ENCODE data around the gene KCNMA1. TPM values are rescaled to one million over a fixed set of nuclear protein-coding genes. Genes with fewer than 3 reads are reported as not detected.

The KCNMA1 gene
- total and polyA plus RNA-seq, 2 donors (not counting 1 experiment from before 2014, with no cell fraction given): 0.82 to 3.1 TPM

GRCh38 chr10:77598606-77599005 lies 39.0 kb downstream of the KCNMA1 start:
- ATAC-seq (ENCODE audit: low read depth): no peak
- Mint-ChIP-seq H3K27ac (no peak overlapping the region), H3K9me3 (ENCODE audit: insufficient read depth) (no peaks in the 10 kb centered on the region), H3K4me3 (no peak overlapping the region), H3K4me1 (peaks cover 22% of the 10 kb centered on the region), H3K27me3 (no peaks in the 10 kb centered on the region)
- TF ChIP-seq, protein P1, sequence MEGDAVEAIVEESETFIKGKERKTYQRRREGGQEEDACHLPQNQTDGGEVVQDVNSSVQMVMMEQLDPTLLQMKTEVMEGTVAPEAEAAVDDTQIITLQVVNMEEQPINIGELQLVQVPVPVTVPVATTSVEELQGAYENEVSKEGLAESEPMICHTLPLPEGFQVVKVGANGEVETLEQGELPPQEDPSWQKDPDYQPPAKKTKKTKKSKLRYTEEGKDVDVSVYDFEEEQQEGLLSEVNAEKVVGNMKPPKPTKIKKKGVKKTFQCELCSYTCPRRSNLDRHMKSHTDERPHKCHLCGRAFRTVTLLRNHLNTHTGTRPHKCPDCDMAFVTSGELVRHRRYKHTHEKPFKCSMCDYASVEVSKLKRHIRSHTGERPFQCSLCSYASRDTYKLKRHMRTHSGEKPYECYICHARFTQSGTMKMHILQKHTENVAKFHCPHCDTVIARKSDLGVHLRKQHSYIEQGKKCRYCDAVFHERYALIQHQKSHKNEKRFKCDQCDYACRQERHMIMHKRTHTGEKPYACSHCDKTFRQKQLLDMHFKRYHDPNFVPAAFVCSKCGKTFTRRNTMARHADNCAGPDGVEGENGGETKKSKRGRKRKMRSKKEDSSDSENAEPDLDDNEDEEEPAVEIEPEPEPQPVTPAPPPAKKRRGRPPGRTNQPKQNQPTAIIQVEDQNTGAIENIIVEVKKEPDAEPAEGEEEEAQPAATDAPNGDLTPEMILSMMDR (IDR thresholded peaks at IDR 0.05): no peak
- TF ChIP-seq EZH2 (IDR thresholded peaks at IDR 0.05; ENCODE audit: borderline replicate concordance, insufficient read depth, low read depth, low read length, poor library complexity, severe bottlenecking): no peak
- Histone ChIP-seq H3K79me2 (ENCODE audit: control insufficient read depth, insufficient read depth, low read length) (no peaks in the 10 kb centered on the region), H3K36me3 (replicated peaks in 1 of 2; ENCODE audit: control extremely low read depth in 1 of 2, control insufficient read depth in 1 of 2, extremely low read depth in 1 of 2, insufficient read depth in 2 of 2, low read length in 1 of 2) (no peaks in the 10 kb centered on the region), H3K9me3 (ENCODE audit: control extremely low read depth in 1 of 3, control insufficient read depth in 2 of 3, insufficient read depth in 1 of 3, low read length in 2 of 3) (no peaks in the 10 kb centered on the region), H3K27ac (ENCODE audit: low read length in 2 of 2) (no peak overlapping the region), H4K20me1 (ENCODE audit: control insufficient read depth, insufficient read depth, low read length, poor library complexity, severe bottlenecking) (no peaks in the 10 kb centered on the region), H3K4me2 (replicated peaks; ENCODE audit: low read depth, low read length, poor library complexity, severe bottlenecking) (no peak overlapping the region), H3K4me3 (ENCODE audit: control extremely low read depth in 1 of 5, extremely low read depth in 1 of 5, insufficient read depth in 1 of 5, low read depth in 2 of 5, low read length in 4 of 5) (no peak overlapping the region), H3K4me1 (ENCODE audit: control insufficient read depth in 2 of 2, insufficient read depth in 2 of 2, low read length in 2 of 2) (peaks cover 12 to 22% of the 10 kb centered on the region in 2 donors), H3K9ac (ENCODE audit: low read length) (no peak overlapping the region), H3K27me3 (replicated peaks in 1 of 4; ENCODE audit: control extremely low read depth in 1 of 4, control insufficient read depth in 3 of 4, insufficient read depth in 4 of 4, low read length in 3 of 4) (no peaks in the 10 kb centered on the region), H2AFZ (ENCODE audit: insufficient read depth, low read depth, low read length, poor library complexity, severe bottlenecking) (no peak overlapping the region)
- DNase-seq: no peak
- 100% methylated on average over 1 of the region's 7 CpGs for WGBS (ENCODE audit: insufficient coverage)
- intact Hi-C loops (cut with micrococcal nuclease): no loop called here
- CTCF ChIA-PET: no interaction called here
- POLR2A ChIA-PET: no interaction called here

- Histone ChIP-seq H3K9ac (ENCODE audit: low read length) (no peak overlapping the region), H2AFZ (ENCODE audit: insufficient read depth, low read depth, low read length, poor library complexity, severe bottlenecking) (no peak overlapping the region), H3K79me2 (ENCODE audit: control insufficient read depth, insufficient read depth, low read length) (no peaks in the 10 kb centered on the region), H3K4me2 (replicated peaks; ENCODE audit: low read depth, low read length, poor library complexity, severe bottlenecking) (no peak overlapping the region), H3K4me3 (ENCODE audit: control extremely low read depth in 1 of 5, extremely low read depth in 1 of 5, insufficient read depth in 1 of 5, low read depth in 2 of 5, low read length in 4 of 5) (no peak overlapping the region), H4K20me1 (ENCODE audit: control insufficient read depth, insufficient read depth, low read length, poor library complexity, severe bottlenecking) (no peaks in the 10 kb centered on the region), H3K4me1 (ENCODE audit: control insufficient read depth in 2 of 2, insufficient read depth in 2 of 2, low read length in 2 of 2) (peaks cover 1 to 11% of the 10 kb centered on the region in 2 donors), H3K27me3 (replicated peaks in 1 of 4; ENCODE audit: control extremely low read depth in 1 of 4, control insufficient read depth in 3 of 4, insufficient read depth in 4 of 4, low read length in 3 of 4) (no peaks in the 10 kb centered on the region), H3K36me3 (replicated peaks in 1 of 2; ENCODE audit: control extremely low read depth in 1 of 2, control insufficient read depth in 1 of 2, extremely low read depth in 1 of 2, insufficient read depth in 2 of 2, low read length in 1 of 2) (no peaks in the 10 kb centered on the region), H3K27ac (ENCODE audit: low read length in 2 of 2) (no peak overlapping the region), H3K9me3 (ENCODE audit: control extremely low read depth in 1 of 3, control insufficient read depth in 2 of 3, insufficient read depth in 1 of 3, low read length in 2 of 3) (no peaks in the 10 kb centered on the region)
- ChIA-PET POLR2A (no interaction called here), CTCF (no interaction called here)
- intact Hi-C loops (cut with micrococcal nuclease): no loop called here
- Mint-ChIP-seq H3K4me1 (peaks cover 12% of the 10 kb centered on the region), H3K9me3 (ENCODE audit: insufficient read depth) (no peaks in the 10 kb centered on the region), H3K27ac (no peak overlapping the region), H3K27me3 (no peaks in the 10 kb centered on the region), H3K4me3 (no peak overlapping the region)
- DNase-seq (no peak), ATAC-seq (ENCODE audit: low read depth) (no peak)
- TF ChIP-seq EZH2 (IDR thresholded peaks at IDR 0.05; ENCODE audit: borderline replicate concordance, insufficient read depth, low read depth, low read length, poor library complexity, severe bottlenecking): no peak
- TF ChIP-seq, protein P1 (IDR thresholded peaks at IDR 0.05): no peak
Observed at GRCh38 chr10:77597560-77597959, 40.0 kb downstream of the KCNMA1 start.

Measured in B cell (primary cell).